PC-3 (cell line): Measurements from ENCODE around the gene TRIM40. TPM values are rescaled to one million over a fixed set of nuclear protein-coding genes. Genes with fewer than 3 reads are reported as not detected.

Experiments
- ATAC-seq: fragments of 200-7000 bp; cut with Tn5 transposase; 2 replicates; pipeline ENCODE4 v1.9.1; 2020; ENCODE audit warnings: mild to moderate bottlenecking, moderate library complexity
- BruUV-seq: library from RNA; stranded (reverse); fragments of 400-500 nt; replicated peaks from 2 replicates; lab custom pipeline; 2021; lab: Mats Ljungman, UMichigan
- CTCF ChIA-PET: fragments of 300-600 bp; sonication (Branson Sonifier 250); formaldehyde crosslinking; loops from one replicate; lab custom pipeline; 2022; ENCODE audit warnings: antibody characterized with exemption; lab: Charles Lee
- POLR2A ChIA-PET: fragments of 300-600 bp; sonication (Branson Sonifier 250); formaldehyde crosslinking; loops from one replicate; lab custom pipeline; 2022; ENCODE audit warnings: antibody characterized with exemption; ENCODE audit not compliant: unreplicated experiment; lab: Charles Lee
- DNase-seq: peaks from one replicate; pipeline ENCODE4 v3.0.0-alpha.2; 2015
- H2AFZ ChIP-seq: fragments of 300-600 bp; sonication (generic); 2 replicates; pipeline ENCODE4 v1.6.0; 2016; ENCODE audit warnings: antibody characterized with exemption, low read length
- H3F3A ChIP-seq: fragments of 300-600 bp; sonication (generic); one replicate; pipeline ENCODE4 v1.6.0; 2017; ENCODE audit warnings: antibody characterized with exemption, low read length, control low read depth, mild to moderate bottlenecking; ENCODE audit not compliant: unreplicated experiment
- H3K27ac ChIP-seq: fragments of 300-600 bp; sonication (generic); 2 replicates; pipeline ENCODE4 v1.5.1; 2016; ENCODE audit warnings: mild to moderate bottlenecking, low read length
- H3K27me3 ChIP-seq: fragments of 300-600 bp; sonication (generic); 2 replicates; pipeline ENCODE4 v1.6.1; 2016; ENCODE audit warnings: low read length, mixed read lengths
- H3K36me3 ChIP-seq: fragments of 300-600 bp; sonication (generic); 2 replicates; pipeline ENCODE4 v1.6.1; 2016; ENCODE audit warnings: low read depth, mixed run types, low read length, mixed read lengths
- H3K4me1 ChIP-seq: fragments of 300-600 bp; sonication (generic); 2 replicates; pipeline ENCODE4 v1.5.1; 2016; ENCODE audit warnings: low read length; ENCODE audit not compliant: insufficient read depth
- H3K4me2 ChIP-seq: fragments of 300-600 bp; sonication (generic); 2 replicates; pipeline ENCODE4 v1.6.0; 2016; ENCODE audit warnings: low read length
- H3K4me3 ChIP-seq: fragments of 300-600 bp; sonication (generic); 2 replicates; pipeline ENCODE4 v1.5.1; 2016; ENCODE audit warnings: mild to moderate bottlenecking, low read length, mixed read lengths
- H3K79me2 ChIP-seq: fragments of 300-600 bp; sonication (generic); 2 replicates; pipeline ENCODE4 v1.6.1; 2017; ENCODE audit warnings: low read length, mixed read lengths
- H3K9ac ChIP-seq: fragments of 300-600 bp; sonication (generic); 2 replicates; pipeline ENCODE4 v1.6.0; 2016; ENCODE audit warnings: mild to moderate bottlenecking, low read length
- H3K9me2 ChIP-seq: fragments of 300-600 bp; sonication (generic); replicated peaks from 2 replicates; pipeline ENCODE4 v1.6.1; 2016; ENCODE audit warnings: mixed run types, low read length, mixed read lengths
- H3K9me3 ChIP-seq: fragments of 300-600 bp; sonication (generic); 2 replicates; pipeline ENCODE4 v1.6.1; 2016; ENCODE audit warnings: low read length, mixed read lengths
- H4K20me1 ChIP-seq: fragments of 300-600 bp; sonication (generic); 2 replicates; pipeline ENCODE4 v1.6.1; 2016; ENCODE audit warnings: low read length, mixed read lengths
- EZH2 ChIP-seq: fragments of 300-600 bp; sonication (generic); IDR thresholded peaks from one replicate; pipeline ENCODE4 v1.6.1; 2017; ENCODE audit warnings: antibody characterized with exemption, mild to moderate bottlenecking, low read length; ENCODE audit not compliant: unreplicated experiment
- EZH2phosphoT487 ChIP-seq: fragments of 300-600 bp; sonication (generic); IDR thresholded peaks from 2 replicates; pipeline ENCODE4 v1.6.1; 2018; ENCODE audit warnings: mild to moderate bottlenecking, antibody characterized with exemption, low read length, borderline replicate concordance
- intact Hi-C: fragments of 100-400 bp; cut with micrococcal nuclease; formaldehyde crosslinking; loops from 2 replicates; pipeline ENCODE4 v1.9.0; 2023
- total RNA-seq: library from RNA; depleted of rRNA; stranded (reverse); fragments of >200 nt; gene quantifications from 2 replicates; pipeline ENCODE4 v1.2.3, GENCODE V29; 2014
- TF ChIP-seq, protein P1 (sequence below): fragments of 300-600 bp; sonication (generic); conservative IDR thresholded peaks from 2 replicates; pipeline ENCODE4 v1.5.1; 2017; ENCODE audit warnings: antibody characterized with exemption, low read depth, mild to moderate bottlenecking, low read length

TRIM40 gene
- total RNA-seq, 1 experiment from 2014 or later: not detected

DNA sequence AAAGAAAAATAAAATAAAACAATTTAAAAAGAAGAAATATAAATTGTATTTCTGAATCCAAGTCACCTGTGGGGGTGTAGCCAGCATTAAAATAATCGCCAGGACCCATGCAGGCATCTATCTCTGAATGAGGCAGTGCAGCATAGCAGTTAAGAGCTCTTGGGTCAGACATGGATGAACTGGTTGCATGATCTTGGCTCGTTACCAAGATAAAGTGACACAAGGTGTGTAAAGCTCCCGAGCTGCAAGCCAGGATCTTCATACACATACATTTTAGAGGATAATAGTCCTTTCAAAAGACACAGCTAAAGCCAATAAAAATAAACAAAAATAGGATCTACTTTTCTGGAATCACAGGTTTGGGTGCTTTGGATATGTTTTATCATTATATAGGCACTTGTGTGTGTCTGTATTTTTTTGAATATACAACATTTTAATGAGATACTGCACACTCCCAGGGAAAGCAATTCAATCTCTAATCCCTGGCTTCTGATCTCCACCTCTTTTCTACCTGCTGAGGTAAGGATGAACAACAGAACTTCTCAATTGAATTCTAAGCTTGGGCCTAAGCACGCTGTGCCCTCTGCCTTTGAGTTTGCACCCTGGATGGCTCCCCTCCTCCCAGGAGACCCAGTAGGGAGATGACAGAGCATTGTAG, 16.2 kb downstream of the TRIM40 start:
- Histone ChIP-seq H3K9me2 (no peaks in the 10 kb centered on the region), H3K79me2 (no peaks in the 10 kb centered on the region), H3K9ac (no peak overlapping the region), H3K4me3 (no peak overlapping the region), H3K27me3 (no peaks in the 10 kb centered on the region), H3K4me2 (no peak overlapping the region), H3K9me3 (no peaks in the 10 kb centered on the region), H3F3A (peaks cover 5% of the 10 kb centered on the region), H3K36me3 (no peaks in the 10 kb centered on the region), H2AFZ (no peak overlapping the region), H4K20me1 (no peaks in the 10 kb centered on the region), H3K4me1 (peaks cover 32% of the 10 kb centered on the region), H3K27ac (no peak overlapping the region)
- BruUV-seq: no TSS peak
- intact Hi-C loops: no loop called here
- ChIA-PET POLR2A (no interaction called here), CTCF (no interaction called here)
- DNase-seq: peak; percentile 30
- ATAC-seq: no peak
- TF ChIP-seq, protein P1, sequence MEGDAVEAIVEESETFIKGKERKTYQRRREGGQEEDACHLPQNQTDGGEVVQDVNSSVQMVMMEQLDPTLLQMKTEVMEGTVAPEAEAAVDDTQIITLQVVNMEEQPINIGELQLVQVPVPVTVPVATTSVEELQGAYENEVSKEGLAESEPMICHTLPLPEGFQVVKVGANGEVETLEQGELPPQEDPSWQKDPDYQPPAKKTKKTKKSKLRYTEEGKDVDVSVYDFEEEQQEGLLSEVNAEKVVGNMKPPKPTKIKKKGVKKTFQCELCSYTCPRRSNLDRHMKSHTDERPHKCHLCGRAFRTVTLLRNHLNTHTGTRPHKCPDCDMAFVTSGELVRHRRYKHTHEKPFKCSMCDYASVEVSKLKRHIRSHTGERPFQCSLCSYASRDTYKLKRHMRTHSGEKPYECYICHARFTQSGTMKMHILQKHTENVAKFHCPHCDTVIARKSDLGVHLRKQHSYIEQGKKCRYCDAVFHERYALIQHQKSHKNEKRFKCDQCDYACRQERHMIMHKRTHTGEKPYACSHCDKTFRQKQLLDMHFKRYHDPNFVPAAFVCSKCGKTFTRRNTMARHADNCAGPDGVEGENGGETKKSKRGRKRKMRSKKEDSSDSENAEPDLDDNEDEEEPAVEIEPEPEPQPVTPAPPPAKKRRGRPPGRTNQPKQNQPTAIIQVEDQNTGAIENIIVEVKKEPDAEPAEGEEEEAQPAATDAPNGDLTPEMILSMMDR: no peak

DNA sequence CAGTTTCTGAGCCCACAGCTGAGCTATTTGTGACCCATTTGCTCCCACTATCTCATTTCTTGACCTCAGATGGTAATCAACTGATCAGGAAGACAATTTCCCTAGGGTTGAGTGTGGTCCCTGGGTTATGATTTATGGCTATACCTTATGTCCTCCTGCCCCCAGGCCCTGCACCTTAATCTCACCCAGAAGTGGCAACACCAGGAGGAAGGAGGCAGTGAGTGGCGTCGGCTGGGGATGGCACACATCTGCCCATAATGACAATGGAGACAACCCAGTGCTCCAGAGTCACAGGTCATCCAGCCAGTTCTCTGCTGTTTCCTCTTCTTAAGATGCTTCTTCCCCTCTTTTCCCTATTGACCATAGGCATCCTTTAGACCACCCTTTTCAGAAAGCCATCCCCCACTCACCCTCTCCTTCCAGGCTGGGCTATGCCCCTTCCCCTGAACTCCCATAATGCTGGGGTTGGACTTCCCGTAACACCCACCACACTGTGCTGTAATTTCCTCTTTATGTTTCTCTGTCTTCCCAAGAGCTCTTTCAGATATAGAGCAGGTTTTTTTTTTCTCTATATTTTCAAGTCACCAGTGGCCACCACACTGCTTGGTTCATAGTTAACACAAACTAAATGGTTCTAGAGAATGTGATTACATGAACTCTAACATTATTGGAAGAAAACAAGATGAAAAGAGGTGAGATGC, 17.1 kb downstream of the TRIM40 start:
- no peak overlapping the region for H2AFZ ChIP-seq
- CTCF ChIA-PET: no interaction called here
- no peak overlapping the region for H3K9ac ChIP-seq
- peaks cover 5% of the 10 kb centered on the region for H3F3A ChIP-seq
- H3K36me3 ChIP-seq: no peaks in the 10 kb centered on the region
- H3K4me3 ChIP-seq: no peak overlapping the region
- H3K79me2 ChIP-seq: no peaks in the 10 kb centered on the region
- intact Hi-C loops: no loop called here
- POLR2A ChIA-PET: no interaction called here
- BruUV-seq: no TSS peak
- no peaks in the 10 kb centered on the region for H3K27me3 ChIP-seq
- peaks cover 32% of the 10 kb centered on the region for H3K4me1 ChIP-seq
- ATAC-seq (no peak), DNase-seq (no peak)
- TF ChIP-seq EZH2: no peak
- TF ChIP-seq, protein P1: no peak
- TF ChIP-seq EZH2phosphoT487: no peak
- no peak overlapping the region for H3K27ac ChIP-seq
- H3K9me2 ChIP-seq: no peaks in the 10 kb centered on the region
- no peak overlapping the region for H3K4me2 ChIP-seq
- no peaks in the 10 kb centered on the region for H4K20me1 ChIP-seq
- no peaks in the 10 kb centered on the region for H3K9me3 ChIP-seq

DNA sequence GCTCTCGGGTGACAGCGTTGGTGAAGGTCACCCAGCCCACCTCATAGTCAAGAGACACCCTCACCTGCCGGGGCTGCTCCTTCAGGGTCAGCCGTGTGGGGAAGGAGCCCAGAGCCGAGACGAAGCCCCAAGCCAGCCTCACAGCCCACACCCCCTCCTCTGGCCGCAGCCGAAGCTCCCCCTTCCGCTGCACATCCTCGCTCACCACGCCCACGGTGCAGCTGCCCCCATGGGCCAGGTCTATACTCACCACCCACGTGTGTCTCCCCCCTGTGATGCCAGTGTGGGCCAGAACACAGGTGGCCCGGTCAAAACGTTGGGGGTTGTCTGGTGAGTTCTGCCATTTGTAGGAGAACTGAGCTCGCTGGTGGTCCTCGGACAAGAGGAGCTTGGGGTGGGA, 18.1 kb downstream of the TRIM40 start:
- CTCF ChIA-PET: no interaction called here
- no peak overlapping the region for H3K4me3 ChIP-seq
- TF ChIP-seq EZH2 (no peak), EZH2phosphoT487 (no peak)
- TF ChIP-seq, protein P1: no peak

More for the DNA sequence above, 18.1 kb downstream of the TRIM40 start:
- H2AFZ ChIP-seq: no peak overlapping the region
- no peaks in the 10 kb centered on the region for H3K27me3 ChIP-seq
- BruUV-seq: no TSS peak
- no peak for DNase-seq
- POLR2A ChIA-PET: interaction anchor here (0.6 kb wide), 1 partner anchor 88 kb away, joined by 3 read pairs; no protein-coding TSS in a partner anchor
- H3K27ac ChIP-seq: peak overlapping the region; percentile 51
- H4K20me1 ChIP-seq: no peaks in the 10 kb centered on the region
- H3F3A ChIP-seq: peaks cover 5% of the 10 kb centered on the region
- H3K9me2 ChIP-seq: no peaks in the 10 kb centered on the region
- ATAC-seq: no peak
- no peaks in the 10 kb centered on the region for H3K36me3 ChIP-seq
- no peaks in the 10 kb centered on the region for H3K79me2 ChIP-seq
- H3K9me3 ChIP-seq: no peaks in the 10 kb centered on the region
- H3K4me1 ChIP-seq: peaks cover 32% of the 10 kb centered on the region
- peak overlapping the region; percentile 66 for H3K4me2 ChIP-seq
- H3K9ac ChIP-seq: no peak overlapping the region
- intact Hi-C loops: no loop called here
